WTC11 (cell line): ENCODE data around the gene AGAP1. TPM values are rescaled to one million over a fixed set of nuclear protein-coding genes. Genes with fewer than 3 reads are reported as not detected.
"Not testable (repeated sequence)": the region's sequence is repeated elsewhere in the genome, so short reads cannot be mapped to it uniquely, and the experiment has no call there.

Experiments used
- ATAC-seq: fragments of 200-7000 bp; cut with Tn5 transposase; 2 replicates; pipeline ENCODE4 v1.10.0; 2021; ENCODE audit warnings: mild to moderate bottlenecking, moderate library complexity
- CTCF ChIA-PET: fragments of 300-600 bp; sonication (Branson Sonifier 250); formaldehyde crosslinking; loops from one replicate; lab custom pipeline; 2021; ENCODE audit warnings: antibody characterized with exemption; lab: Charles Lee
- POLR2A ChIA-PET: fragments of 350-600 bp; sonication (Branson Sonifier 250); formaldehyde crosslinking; loops from one replicate; lab custom pipeline; 2021; ENCODE audit warnings: antibody characterized with exemption; lab: Charles Lee
- DNase-seq: peaks from one replicate; pipeline ENCODE4 v3.0.0; 2021; ENCODE audit warnings: low spot score
- H3K27ac Mint-ChIP-seq: 2 replicates; pipeline ENCODE4 v1.8.0; 2021; ENCODE audit warnings: mixed read lengths
- H3K27me3 Mint-ChIP-seq: 2 replicates; pipeline ENCODE4 v1.8.0; 2021; ENCODE audit warnings: low read depth, mild to moderate bottlenecking, moderate library complexity, mixed read lengths
- H3K36me3 Mint-ChIP-seq: 2 replicates; pipeline ENCODE4 v1.8.0; 2021; ENCODE audit warnings: mixed read lengths
- H3K4me1 Mint-ChIP-seq: 2 replicates; pipeline ENCODE4 v1.8.0; 2022; ENCODE audit warnings: mixed read lengths
- H3K4me3 Mint-ChIP-seq: 2 replicates; pipeline ENCODE4 v1.8.0; 2021; ENCODE audit warnings: mild to moderate bottlenecking, moderate library complexity, mixed read lengths
- H3K9me3 Mint-ChIP-seq: 2 replicates; pipeline ENCODE4 v1.8.0; 2021; ENCODE audit warnings: mixed read lengths
- FOXK1 ChIP-seq: sonication (generic); formaldehyde crosslinking; IDR thresholded peaks from 2 replicates; pipeline ENCODE4 v1.8.0; 2022; ENCODE audit warnings: mild to moderate bottlenecking, moderate library complexity, missing genetic modification reagents
- GABPB1 ChIP-seq: sonication (generic); formaldehyde crosslinking; IDR thresholded peaks from 2 replicates; pipeline ENCODE4 v1.8.1; 2023; ENCODE audit warnings: mild to moderate bottlenecking, missing genetic modification reagents
- HMGA2 ChIP-seq: fragments of 250-450 bp; sonication (Bioruptor Pico); IDR thresholded peaks from 2 replicates; pipeline ENCODE4 v1.4.0; 2021; ENCODE audit warnings: mild to moderate bottlenecking, moderate library complexity
- IRF2 ChIP-seq: sonication (generic); formaldehyde crosslinking; IDR thresholded peaks from 2 replicates; pipeline ENCODE4 v1.8.0; 2022; ENCODE audit warnings: low read depth, missing genetic modification reagents, borderline replicate concordance
- JAZF1 ChIP-seq: fragments of 250-450 bp; sonication (Bioruptor Pico); IDR thresholded peaks from 2 replicates; pipeline ENCODE4 v1.9.0; 2021; ENCODE audit warnings: moderate library complexity, mild to moderate bottlenecking, inconsistent platforms
- NFE2L1 ChIP-seq: sonication (generic); formaldehyde crosslinking; IDR thresholded peaks from 2 replicates; pipeline ENCODE4 v1.8.1; 2023; ENCODE audit warnings: missing genetic modification reagents
- NR2C2 ChIP-seq: sonication (generic); formaldehyde crosslinking; IDR thresholded peaks from 2 replicates; pipeline ENCODE4 v1.8.0; 2022; ENCODE audit warnings: mild to moderate bottlenecking, missing genetic modification reagents
- RORB ChIP-seq: fragments of 250-450 bp; sonication (Bioruptor Pico); IDR thresholded peaks from 2 replicates; pipeline ENCODE4 v1.9.0; 2021; ENCODE audit warnings: mild to moderate bottlenecking
- ZNF232 ChIP-seq: sonication (generic); formaldehyde crosslinking; IDR thresholded peaks from 2 replicates; pipeline ENCODE4 v1.8.0; 2022; ENCODE audit warnings: mild to moderate bottlenecking, missing genetic modification reagents
- ZNF263 ChIP-seq: sonication (generic); formaldehyde crosslinking; IDR thresholded peaks from 2 replicates; pipeline ENCODE4 v1.8.1; 2022; ENCODE audit warnings: low read depth, mild to moderate bottlenecking, moderate library complexity, missing genetic modification reagents
- ZNF317 ChIP-seq: sonication (generic); formaldehyde crosslinking; IDR thresholded peaks from 2 replicates; pipeline ENCODE4 v1.8.1; 2023; ENCODE audit warnings: low read depth, mild to moderate bottlenecking, moderate library complexity, missing genetic modification reagents, borderline replicate concordance
- ZNF396 ChIP-seq: fragments of 250-450 bp; sonication (Bioruptor Pico); IDR thresholded peaks from 2 replicates; pipeline ENCODE4 v1.8.0; 2021; ENCODE audit warnings: mild to moderate bottlenecking, moderate library complexity, borderline replicate concordance
- ZNF671 ChIP-seq: fragments of 250-450 bp; sonication (Bioruptor Pico); IDR thresholded peaks from 2 replicates; pipeline ENCODE4 v1.8.0; 2021; ENCODE audit warnings: mild to moderate bottlenecking
- total RNA-seq: library from RNA; stranded (reverse); gene quantifications from 3 replicates; pipeline ENCODE4 v1.2.3, GENCODE V29; 2021
- TF ChIP-seq, protein P1 (sequence below): sonication (generic); formaldehyde crosslinking; IDR thresholded peaks from 2 replicates; pipeline ENCODE4 v1.8.1; 2022; ENCODE audit warnings: missing genetic modification reagents, borderline replicate concordance
- TF ChIP-seq, protein P2 (sequence below): fragments of 250-450 bp; sonication (Bioruptor Pico); IDR thresholded peaks from 2 replicates; pipeline ENCODE4 v1.9.0; 2021; ENCODE audit warnings: mild to moderate bottlenecking
- TF ChIP-seq, protein P3 (sequence below): sonication (generic); formaldehyde crosslinking; IDR thresholded peaks from 2 replicates; pipeline ENCODE4 v1.8.1; 2022; ENCODE audit warnings: mild to moderate bottlenecking, missing genetic modification reagents, moderate library complexity, borderline replicate concordance
- TF ChIP-seq, protein P4 (sequence below): sonication (generic); formaldehyde crosslinking; IDR thresholded peaks from 2 replicates; pipeline ENCODE4 v1.8.0; 2022; ENCODE audit warnings: mild to moderate bottlenecking, missing genetic modification reagents

Gene AGAP1
- total RNA-seq, 1 experiment from 2014 or later, result 49.3 TPM

DNA sequence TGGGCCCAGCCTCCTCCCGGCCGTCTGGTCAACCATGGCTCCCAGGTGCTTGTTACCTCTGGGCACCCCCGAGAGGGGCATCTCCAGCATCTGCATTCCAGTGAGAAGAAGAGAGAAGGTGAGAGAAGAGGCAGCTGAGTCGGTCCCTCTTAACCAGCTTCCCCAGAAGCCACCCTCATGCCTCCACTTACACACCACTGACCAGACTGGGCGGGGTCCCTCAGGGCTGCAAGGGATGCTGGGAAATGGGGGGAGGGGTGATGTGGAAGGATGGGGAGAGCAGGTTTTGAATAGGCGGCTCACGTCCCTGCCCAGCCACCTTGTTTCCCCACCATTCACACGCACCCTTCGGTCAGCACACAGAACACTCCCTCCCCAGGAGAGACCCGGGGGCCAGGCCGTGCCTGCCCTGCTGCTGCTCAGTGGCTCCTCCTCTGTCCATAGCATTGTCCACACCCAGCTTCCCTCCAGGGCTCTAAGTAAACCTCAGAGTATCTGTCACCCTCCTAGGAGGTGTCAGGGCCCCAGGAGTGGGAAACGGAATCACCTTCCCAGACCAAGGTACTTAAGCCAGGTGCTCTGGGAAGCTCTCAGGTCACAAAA, 639.7 kb downstream of the AGAP1 start:
- peaks cover 3% of the 10 kb centered on the region; the same call in 1 of the 2 replicates for H3K36me3 Mint-ChIP-seq
- peaks cover 32% of the 10 kb centered on the region for H3K4me1 Mint-ChIP-seq
- ATAC-seq (peak; percentile 79), DNase-seq (no peak)
- H3K9me3 Mint-ChIP-seq, result no peaks in the 10 kb centered on the region
- H3K27ac Mint-ChIP-seq, result no peak overlapping the region; the same call in 1 of the 2 replicates
- ChIA-PET POLR2A (no interaction called here), CTCF (interaction anchor here (0.7 to 1.7 kb wide), 4 partner anchors 10 to 282 kb away, joined by 3 to 7 read pairs (median 4); no protein-coding TSS in a partner anchor)
- no peaks in the 10 kb centered on the region for H3K27me3 Mint-ChIP-seq
- H3K4me3 Mint-ChIP-seq, result no peak overlapping the region
- TF ChIP-seq NFE2L1 (CRISPR knock-in tag) (no peak), ZNF263 (CRISPR knock-in tag) (no peak), ZNF396 (CRISPR knock-in tag) (no peak)

- TF ChIP-seq, protein P1, sequence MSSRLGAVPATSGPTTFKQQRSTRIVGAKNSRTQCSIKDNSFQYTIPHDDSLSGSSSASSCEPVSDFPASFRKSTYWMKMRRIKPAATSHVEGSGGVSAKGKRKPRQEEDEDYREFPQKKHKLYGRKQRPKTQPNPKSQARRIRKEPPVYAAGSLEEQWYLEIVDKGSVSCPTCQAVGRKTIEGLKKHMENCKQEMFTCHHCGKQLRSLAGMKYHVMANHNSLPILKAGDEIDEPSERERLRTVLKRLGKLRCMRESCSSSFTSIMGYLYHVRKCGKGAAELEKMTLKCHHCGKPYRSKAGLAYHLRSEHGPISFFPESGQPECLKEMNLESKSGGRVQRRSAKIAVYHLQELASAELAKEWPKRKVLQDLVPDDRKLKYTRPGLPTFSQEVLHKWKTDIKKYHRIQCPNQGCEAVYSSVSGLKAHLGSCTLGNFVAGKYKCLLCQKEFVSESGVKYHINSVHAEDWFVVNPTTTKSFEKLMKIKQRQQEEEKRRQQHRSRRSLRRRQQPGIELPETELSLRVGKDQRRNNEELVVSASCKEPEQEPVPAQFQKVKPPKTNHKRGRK (CRISPR knock-in tag), result no peak
- TF ChIP-seq FOXK1 (CRISPR knock-in tag) (no peak), IRF2 (CRISPR knock-in tag) (no peak), ZNF317 (CRISPR knock-in tag) (no peak), GABPB1 (no peak), ZNF232 (no peak), HMGA2 (CRISPR knock-in tag) (no peak), NR2C2 (CRISPR knock-in tag) (no peak), ZNF396 (CRISPR knock-in tag) (no peak), ZNF671 (no peak)
- TF ChIP-seq, protein P2, sequence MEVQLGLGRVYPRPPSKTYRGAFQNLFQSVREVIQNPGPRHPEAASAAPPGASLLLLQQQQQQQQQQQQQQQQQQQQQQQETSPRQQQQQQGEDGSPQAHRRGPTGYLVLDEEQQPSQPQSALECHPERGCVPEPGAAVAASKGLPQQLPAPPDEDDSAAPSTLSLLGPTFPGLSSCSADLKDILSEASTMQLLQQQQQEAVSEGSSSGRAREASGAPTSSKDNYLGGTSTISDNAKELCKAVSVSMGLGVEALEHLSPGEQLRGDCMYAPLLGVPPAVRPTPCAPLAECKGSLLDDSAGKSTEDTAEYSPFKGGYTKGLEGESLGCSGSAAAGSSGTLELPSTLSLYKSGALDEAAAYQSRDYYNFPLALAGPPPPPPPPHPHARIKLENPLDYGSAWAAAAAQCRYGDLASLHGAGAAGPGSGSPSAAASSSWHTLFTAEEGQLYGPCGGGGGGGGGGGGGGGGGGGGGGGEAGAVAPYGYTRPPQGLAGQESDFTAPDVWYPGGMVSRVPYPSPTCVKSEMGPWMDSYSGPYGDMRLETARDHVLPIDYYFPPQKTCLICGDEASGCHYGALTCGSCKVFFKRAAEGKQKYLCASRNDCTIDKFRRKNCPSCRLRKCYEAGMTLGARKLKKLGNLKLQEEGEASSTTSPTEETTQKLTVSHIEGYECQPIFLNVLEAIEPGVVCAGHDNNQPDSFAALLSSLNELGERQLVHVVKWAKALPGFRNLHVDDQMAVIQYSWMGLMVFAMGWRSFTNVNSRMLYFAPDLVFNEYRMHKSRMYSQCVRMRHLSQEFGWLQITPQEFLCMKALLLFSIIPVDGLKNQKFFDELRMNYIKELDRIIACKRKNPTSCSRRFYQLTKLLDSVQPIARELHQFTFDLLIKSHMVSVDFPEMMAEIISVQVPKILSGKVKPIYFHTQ (CRISPR knock-in tag), result no peak
- TF ChIP-seq, protein P3, sequence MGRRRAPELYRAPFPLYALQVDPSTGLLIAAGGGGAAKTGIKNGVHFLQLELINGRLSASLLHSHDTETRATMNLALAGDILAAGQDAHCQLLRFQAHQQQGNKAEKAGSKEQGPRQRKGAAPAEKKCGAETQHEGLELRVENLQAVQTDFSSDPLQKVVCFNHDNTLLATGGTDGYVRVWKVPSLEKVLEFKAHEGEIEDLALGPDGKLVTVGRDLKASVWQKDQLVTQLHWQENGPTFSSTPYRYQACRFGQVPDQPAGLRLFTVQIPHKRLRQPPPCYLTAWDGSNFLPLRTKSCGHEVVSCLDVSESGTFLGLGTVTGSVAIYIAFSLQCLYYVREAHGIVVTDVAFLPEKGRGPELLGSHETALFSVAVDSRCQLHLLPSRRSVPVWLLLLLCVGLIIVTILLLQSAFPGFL (CRISPR knock-in tag), result no peak
- TF ChIP-seq, protein P4, sequence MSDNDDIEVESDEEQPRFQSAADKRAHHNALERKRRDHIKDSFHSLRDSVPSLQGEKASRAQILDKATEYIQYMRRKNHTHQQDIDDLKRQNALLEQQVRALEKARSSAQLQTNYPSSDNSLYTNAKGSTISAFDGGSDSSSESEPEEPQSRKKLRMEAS (CRISPR knock-in tag), result no peak
- DNase-seq (no peak), ATAC-seq (no peak)
- POLR2A ChIA-PET, result interaction anchor here (0.6 kb wide), 1 partner anchor 1097 kb away, joined by 3 read pairs; no protein-coding TSS in a partner anchor
- CTCF ChIA-PET, result no interaction called here
- Mint-ChIP-seq H3K27me3 (no peaks in the 10 kb centered on the region), H3K36me3 (peaks cover 3% of the 10 kb centered on the region; the same call in 1 of the 2 replicates), H3K9me3 (no peaks in the 10 kb centered on the region), H3K4me1 (peaks cover 16% of the 10 kb centered on the region), H3K4me3 (no peak overlapping the region), H3K27ac (no peak overlapping the region)
Observed at GRCh38 chr2:236136538-236136937, 642.7 kb downstream of the AGAP1 start.

DNA sequence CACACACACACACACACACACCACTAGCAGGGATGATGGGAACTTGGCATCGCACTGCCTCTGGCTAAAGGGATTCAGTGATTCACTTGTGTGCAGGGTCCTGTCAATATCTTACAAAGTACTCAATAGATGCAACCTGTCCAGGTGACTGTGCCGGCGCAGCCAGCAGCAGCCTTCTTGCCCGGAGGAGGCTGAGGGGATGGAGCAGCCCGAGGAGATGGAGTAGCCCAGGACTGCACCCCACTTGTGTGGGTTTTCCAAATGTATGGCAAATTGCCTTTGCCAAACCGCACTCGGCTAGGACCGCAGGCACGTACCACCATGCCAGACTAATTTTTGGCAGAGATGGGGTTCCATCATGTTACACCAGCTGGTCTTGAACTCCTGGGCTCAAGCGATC, 643.2 kb downstream of the AGAP1 start:
- no peak for DNase-seq
- H3K4me3 Mint-ChIP-seq, result no peak overlapping the region
- H3K27ac Mint-ChIP-seq, result no peak overlapping the region
- ATAC-seq, result no peak
- TF ChIP-seq, protein P1 (CRISPR knock-in tag), result no peak
- TF ChIP-seq RORB (CRISPR knock-in tag) (no peak), JAZF1 (CRISPR knock-in tag) (no peak)
- no peaks in the 10 kb centered on the region for H3K27me3 Mint-ChIP-seq
- peaks cover 17% of the 10 kb centered on the region for H3K4me1 Mint-ChIP-seq
- H3K9me3 Mint-ChIP-seq, result no peaks in the 10 kb centered on the region
- CTCF ChIA-PET, result no interaction called here
- peaks cover 3% of the 10 kb centered on the region; the same call in 1 of the 2 replicates for H3K36me3 Mint-ChIP-seq
- POLR2A ChIA-PET, result interaction anchor here (0.6 kb wide), 1 partner anchor 1097 kb away, joined by 3 read pairs; no protein-coding TSS in a partner anchor

DNA sequence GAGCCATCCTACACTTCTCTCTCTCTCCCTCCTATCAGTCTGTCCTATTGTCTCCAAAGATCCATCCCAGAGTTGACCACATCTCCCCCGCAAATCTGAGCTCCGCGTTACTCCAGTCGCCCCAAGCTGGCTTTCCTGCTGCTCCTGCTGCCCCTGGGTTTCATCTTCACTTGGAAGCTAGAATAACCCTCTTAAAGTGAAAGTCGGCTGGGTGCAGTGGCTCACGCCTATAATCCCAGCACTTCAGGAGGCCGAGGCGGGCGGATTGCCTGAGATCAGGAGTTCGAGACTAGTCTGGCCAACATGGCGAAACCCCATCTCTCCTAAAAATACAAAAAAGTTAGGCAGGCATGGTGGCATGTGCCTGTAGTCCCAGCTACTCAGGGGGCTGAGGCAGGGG, 647.8 kb downstream of the AGAP1 start:
- ChIA-PET POLR2A (interaction anchor here (1.0 kb wide), 1 partner anchor 68 kb away, joined by 4 read pairs; no protein-coding TSS in a partner anchor), CTCF (interaction anchor here (0.7 to 2.9 kb wide), 3 partner anchors 36 to 687 kb away, joined by 3 to 13 read pairs (median 10); no protein-coding TSS in a partner anchor)
- peaks cover 13% of the 10 kb centered on the region for H3K4me1 Mint-ChIP-seq
- H3K9me3 Mint-ChIP-seq, H3K27ac Mint-ChIP-seq, H3K36me3 Mint-ChIP-seq, DNase-seq, H3K27me3 Mint-ChIP-seq, ATAC-seq, H3K4me3 Mint-ChIP-seq: not testable (repeated sequence)
